HG03280 (cell line): ENCODE data around the gene NINJ2.

ENCODE experiments used
- ATAC-seq: cut with Tn5 transposase; IDR thresholded peaks from one replicate; pipeline ENCODE4 v1.9.1; 2021; ENCODE audit warnings: mild to moderate bottlenecking, moderate library complexity; ENCODE audit not compliant: unreplicated experiment

Gene NINJ2

GRCh38 chr12:674272-674781, 11.1 kb upstream of the NINJ2 start:
- peak; percentile 80 for ATAC-seq

- ATAC-seq, result peak; percentile 14
These were observed 10.6 kb upstream of the NINJ2 start for GRCh38 chr12:673849-674248.

- ATAC-seq, result no peak
These were observed 6.3 kb upstream of the NINJ2 start for GRCh38 chr12:669576-669945.

GRCh38 chr12:668090-668481, 4.8 kb upstream of the NINJ2 start:
- ATAC-seq, result no peak

- no peak for ATAC-seq
These were observed 3.6 kb upstream of the NINJ2 start for GRCh38 chr12:666766-667308.

- ATAC-seq, result no peak
These were observed 2.8 kb upstream of the NINJ2 start for GRCh38 chr12:666066-666465.

- ATAC-seq, result no peak
These were observed 1.5 kb upstream of the NINJ2 start for GRCh38 chr12:664779-665092.

- no peak for ATAC-seq
These were observed 982 bp upstream of the NINJ2 start for GRCh38 chr12:664075-664778.

GRCh38 chr12:662566-663292, 516 bp downstream of the NINJ2 start:
- ATAC-seq, result no peak

GRCh38 chr12:661720-662486, 1.3 kb downstream of the NINJ2 start:
- ATAC-seq, result no peak

- peak; percentile 56 for ATAC-seq
These were observed 4.1 kb downstream of the NINJ2 start for GRCh38 chr12:659090-659683.

GRCh38 chr12:650983-651382, 12.3 kb downstream of the NINJ2 start:
- no peak for ATAC-seq

- ATAC-seq, result no peak
These were observed 15.7 kb downstream of the NINJ2 start for GRCh38 chr12:647385-648085.

- ATAC-seq, result no peak
These were observed 16.5 kb downstream of the NINJ2 start for GRCh38 chr12:646442-647384.

GRCh38 chr12:645563-646071, 17.6 kb downstream of the NINJ2 start:
- ATAC-seq, result no peak

- no peak for ATAC-seq
These were observed 18.3 kb downstream of the NINJ2 start for GRCh38 chr12:644818-645552.

GRCh38 chr12:644303-644639, 19.0 kb downstream of the NINJ2 start:
- no peak for ATAC-seq

- ATAC-seq, result no peak
These were observed 19.6 kb downstream of the NINJ2 start for GRCh38 chr12:643475-644302.
